Measurements from ENCODE around the gene DMD.

The DMD gene

DNA sequence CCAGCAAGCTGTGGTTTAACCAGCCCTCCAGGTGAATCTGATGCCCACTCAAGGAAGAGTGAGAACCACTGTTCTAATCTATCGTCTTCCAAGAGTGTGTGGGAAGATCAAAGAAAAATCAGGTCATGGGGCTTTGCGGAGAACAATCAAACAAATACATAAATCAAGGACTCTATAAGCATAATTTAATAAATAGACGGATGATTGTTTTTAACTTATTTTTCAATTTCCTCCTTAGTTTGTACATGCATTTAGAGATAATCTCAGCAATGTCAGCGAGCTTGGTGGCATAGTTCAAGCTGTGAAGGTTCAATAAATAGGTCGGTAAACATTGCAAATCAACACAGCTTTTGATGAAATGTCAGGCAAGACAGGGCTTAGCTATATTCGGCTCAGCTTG, 84.9 kb downstream of the DMD start:
- TF ChIP-seq, protein P1, sequence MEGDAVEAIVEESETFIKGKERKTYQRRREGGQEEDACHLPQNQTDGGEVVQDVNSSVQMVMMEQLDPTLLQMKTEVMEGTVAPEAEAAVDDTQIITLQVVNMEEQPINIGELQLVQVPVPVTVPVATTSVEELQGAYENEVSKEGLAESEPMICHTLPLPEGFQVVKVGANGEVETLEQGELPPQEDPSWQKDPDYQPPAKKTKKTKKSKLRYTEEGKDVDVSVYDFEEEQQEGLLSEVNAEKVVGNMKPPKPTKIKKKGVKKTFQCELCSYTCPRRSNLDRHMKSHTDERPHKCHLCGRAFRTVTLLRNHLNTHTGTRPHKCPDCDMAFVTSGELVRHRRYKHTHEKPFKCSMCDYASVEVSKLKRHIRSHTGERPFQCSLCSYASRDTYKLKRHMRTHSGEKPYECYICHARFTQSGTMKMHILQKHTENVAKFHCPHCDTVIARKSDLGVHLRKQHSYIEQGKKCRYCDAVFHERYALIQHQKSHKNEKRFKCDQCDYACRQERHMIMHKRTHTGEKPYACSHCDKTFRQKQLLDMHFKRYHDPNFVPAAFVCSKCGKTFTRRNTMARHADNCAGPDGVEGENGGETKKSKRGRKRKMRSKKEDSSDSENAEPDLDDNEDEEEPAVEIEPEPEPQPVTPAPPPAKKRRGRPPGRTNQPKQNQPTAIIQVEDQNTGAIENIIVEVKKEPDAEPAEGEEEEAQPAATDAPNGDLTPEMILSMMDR (conservative IDR thresholded peaks at IDR 0.05; ENCODE audit: control insufficient read depth, insufficient read depth, low read depth, low read length), result no peak
- no peak overlapping the region for H3K4me3 ChIP-seq (ENCODE audit: control insufficient read depth, low read depth, low read length)
- no peak for DNase-seq (ENCODE audit: low read depth)

DNA sequence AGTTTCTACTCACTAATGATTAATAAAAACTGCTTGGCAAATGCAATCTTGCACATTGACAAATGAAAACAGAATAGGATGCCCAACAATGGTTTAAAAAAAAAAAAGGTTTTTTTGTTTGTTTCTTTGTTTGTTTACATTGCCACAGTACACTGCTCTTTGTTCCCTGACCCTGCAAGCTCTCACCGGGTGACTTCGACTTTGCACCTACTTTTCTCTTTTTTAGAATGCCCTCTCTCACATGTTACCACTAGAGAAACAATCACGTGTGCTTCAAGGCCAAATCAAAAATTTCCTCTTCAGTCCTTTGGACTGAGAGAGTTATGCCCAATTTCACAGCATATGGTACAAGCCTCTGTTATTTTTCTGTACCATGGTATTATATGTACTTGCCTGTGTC, 101.5 kb downstream of the DMD start:
- DNase-seq (ENCODE audit: low read depth), result no peak
- H3K4me3 ChIP-seq (ENCODE audit: control insufficient read depth, low read depth, low read length), result no peak overlapping the region
- TF ChIP-seq, protein P1 (conservative IDR thresholded peaks at IDR 0.05; ENCODE audit: control insufficient read depth, insufficient read depth, low read depth, low read length), result no peak

DNA sequence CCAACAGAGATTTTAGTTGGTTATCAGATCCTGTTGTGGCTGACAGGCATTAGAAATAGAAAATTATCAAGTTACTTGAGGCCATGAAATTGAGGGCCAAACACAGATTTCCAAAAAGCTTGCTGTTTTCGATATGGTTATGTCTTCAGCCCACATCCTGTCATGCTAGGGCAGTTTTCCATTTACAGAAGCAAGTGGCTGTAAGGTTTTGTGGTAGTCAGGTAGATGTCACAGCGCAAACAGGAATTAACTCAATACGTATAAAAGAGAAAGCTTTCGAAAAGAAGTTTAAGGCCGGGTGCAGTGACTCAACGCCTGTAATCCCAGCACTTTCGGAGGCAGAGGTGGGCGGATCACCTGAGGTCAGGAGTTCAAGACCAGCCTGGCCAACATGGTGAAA, 104.6 kb downstream of the DMD start:
- TF ChIP-seq, protein P1 (conservative IDR thresholded peaks at IDR 0.05; ENCODE audit: control insufficient read depth, insufficient read depth, low read depth, low read length), result no peak
- H3K4me3 ChIP-seq (ENCODE audit: control insufficient read depth, low read depth, low read length), result no peak overlapping the region
- DNase-seq (ENCODE audit: low read depth), result no peak

DNA sequence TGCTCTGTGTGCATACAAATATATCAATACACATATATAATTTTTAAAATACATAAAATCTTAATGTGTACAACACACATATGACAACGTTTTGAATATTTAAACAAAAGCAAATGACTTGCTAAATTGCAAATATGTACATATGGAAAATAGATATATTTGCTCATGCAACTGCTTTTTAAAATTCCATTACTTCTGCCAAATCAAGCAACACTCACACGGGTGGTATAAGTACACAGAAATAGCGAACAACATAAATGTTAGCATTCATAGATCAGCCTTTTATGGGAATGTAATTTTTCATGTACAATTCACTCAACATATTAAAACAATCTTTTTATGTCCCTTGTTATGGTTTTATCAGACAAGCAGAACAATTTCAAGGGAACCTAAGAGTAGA, 116.3 kb downstream of the DMD start:
- H3K4me3 ChIP-seq (ENCODE audit: control insufficient read depth, low read depth, low read length), result no peak overlapping the region
- TF ChIP-seq, protein P1 (conservative IDR thresholded peaks at IDR 0.05; ENCODE audit: control insufficient read depth, insufficient read depth, low read depth, low read length), result no peak
- no peak for DNase-seq (ENCODE audit: low read depth)

DNA sequence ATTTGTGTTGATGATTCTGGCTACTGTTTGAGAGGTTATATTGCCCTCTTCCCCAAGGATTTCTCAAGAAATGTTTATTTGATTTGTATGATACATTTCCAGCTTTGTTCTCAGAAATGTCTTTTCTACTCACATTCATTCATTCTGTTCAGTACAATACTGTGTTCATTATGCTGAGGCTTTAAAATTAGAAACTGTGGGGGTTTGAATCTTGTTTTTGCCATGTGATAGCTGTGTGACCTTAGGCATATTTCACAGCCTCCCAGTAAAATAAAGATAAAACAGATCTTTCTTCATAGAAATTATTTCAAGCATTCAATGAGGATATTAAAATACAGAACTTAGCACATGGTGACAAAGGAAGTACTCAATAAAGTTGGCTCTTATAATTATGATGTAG, 123.9 kb downstream of the DMD start:
- TF ChIP-seq, protein P1 (conservative IDR thresholded peaks at IDR 0.05; ENCODE audit: control insufficient read depth, insufficient read depth, low read depth, low read length), result no peak
- no peak for DNase-seq (ENCODE audit: low read depth)

DNA sequence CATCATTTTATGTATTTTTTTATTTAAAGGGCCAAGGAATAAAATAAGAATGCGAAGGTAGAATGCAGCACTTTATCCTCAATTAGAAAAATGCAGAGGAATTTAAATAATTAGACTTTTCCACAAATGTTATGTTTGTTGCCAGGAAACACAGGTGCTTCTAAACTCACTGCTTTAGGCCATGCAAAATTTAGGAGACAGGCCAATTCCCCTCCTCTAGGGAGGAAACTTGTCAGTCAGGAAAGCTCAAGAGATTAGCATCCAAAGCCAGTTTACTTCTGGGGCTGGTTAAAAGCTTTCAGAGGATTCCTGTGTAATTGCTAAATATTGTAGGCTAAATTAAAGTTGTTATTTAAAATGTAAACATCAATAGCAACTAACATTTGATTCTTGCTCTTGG, 124.5 kb downstream of the DMD start:
- H3K4me3 ChIP-seq (ENCODE audit: control insufficient read depth, low read depth, low read length), result no peak overlapping the region
- no peak for DNase-seq (ENCODE audit: low read depth)
- TF ChIP-seq, protein P1 (conservative IDR thresholded peaks at IDR 0.05; ENCODE audit: control insufficient read depth, insufficient read depth, low read depth, low read length), result no peak

More for the DNA sequence above, 123.9 kb downstream of the DMD start:
- H3K4me3 ChIP-seq (ENCODE audit: control insufficient read depth, low read depth, low read length), result no peak overlapping the region

DNA sequence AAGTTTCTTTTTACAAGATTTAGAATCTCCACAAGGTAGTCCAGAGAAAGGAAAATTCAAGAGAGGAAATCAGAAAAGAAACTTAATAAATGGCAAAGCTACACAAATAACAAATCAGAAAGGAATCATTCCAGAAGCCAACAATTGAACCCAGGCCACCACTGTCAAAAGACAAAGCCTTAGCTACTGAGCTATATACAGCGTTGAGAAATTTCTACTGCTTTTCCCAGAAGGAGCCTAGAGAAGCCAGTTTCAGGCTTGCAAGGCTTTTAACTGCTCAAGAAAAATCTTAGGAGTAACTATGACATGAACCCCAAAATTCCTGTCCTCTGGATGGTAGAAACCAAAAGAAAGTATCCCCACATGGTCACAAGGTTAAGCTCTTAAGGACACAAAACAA, 129.0 kb downstream of the DMD start:
- no peak overlapping the region for H3K4me3 ChIP-seq (ENCODE audit: control insufficient read depth, low read depth, low read length)
- TF ChIP-seq, protein P1 (conservative IDR thresholded peaks at IDR 0.05; ENCODE audit: control insufficient read depth, insufficient read depth, low read depth, low read length), result no peak
- no peak for DNase-seq (ENCODE audit: low read depth)

Data from fibroblast of mammary gland (primary cell).